A549 (cell line): ENCODE data around the gene RHAG.

Source experiments
- JUNB ChIP-seq: fragments of >200 bp; sonication (Bioruptor Twin); formaldehyde crosslinking; IDR thresholded peaks from 2 replicates; pipeline ENCODE4 v1.6.1; 2016
- RCOR1 ChIP-seq: fragments of 150-350 bp; IDR thresholded peaks from 2 replicates; pipeline ENCODE4 v1.6.1; 2014; ENCODE audit warnings: antibody characterized with exemption, low read length, low read depth
- SREBF2 ChIP-seq: fragments of 450-650 bp; IDR thresholded peaks from 2 replicates; pipeline ENCODE4 v1.6.1; 2014; ENCODE audit warnings: mild to moderate bottlenecking, moderate library complexity
- TF ChIP-seq, protein P1 (sequence below): fragments of >200 bp; sonication (Bioruptor Twin); formaldehyde crosslinking; IDR thresholded peaks from 3 replicates; pipeline ENCODE4 v1.5.1; 2016
- TF ChIP-seq, protein P2 (sequence below): IDR thresholded peaks from 2 replicates; pipeline ENCODE4 v1.6.1; 2012

DNA sequence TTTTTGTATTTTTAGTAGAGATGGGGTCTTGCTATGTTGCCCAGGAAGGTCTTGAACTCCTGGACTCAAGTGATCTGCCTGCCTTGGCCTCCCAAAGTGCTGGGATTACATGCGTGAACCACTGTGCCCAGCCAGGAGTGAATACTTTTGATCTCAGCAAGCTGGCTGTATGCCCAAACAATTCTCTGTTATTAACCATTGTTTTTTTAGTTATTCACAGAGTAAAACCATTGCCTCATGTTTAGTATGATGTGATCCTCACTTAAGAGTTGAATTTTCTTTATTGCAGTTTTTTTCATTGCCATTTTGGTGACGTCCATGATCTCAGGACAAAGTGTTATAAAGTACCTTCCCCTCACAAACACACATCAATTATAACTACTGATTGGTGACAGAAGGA lies 71.4 kb downstream of the RHAG start:
- TF ChIP-seq, protein P1, sequence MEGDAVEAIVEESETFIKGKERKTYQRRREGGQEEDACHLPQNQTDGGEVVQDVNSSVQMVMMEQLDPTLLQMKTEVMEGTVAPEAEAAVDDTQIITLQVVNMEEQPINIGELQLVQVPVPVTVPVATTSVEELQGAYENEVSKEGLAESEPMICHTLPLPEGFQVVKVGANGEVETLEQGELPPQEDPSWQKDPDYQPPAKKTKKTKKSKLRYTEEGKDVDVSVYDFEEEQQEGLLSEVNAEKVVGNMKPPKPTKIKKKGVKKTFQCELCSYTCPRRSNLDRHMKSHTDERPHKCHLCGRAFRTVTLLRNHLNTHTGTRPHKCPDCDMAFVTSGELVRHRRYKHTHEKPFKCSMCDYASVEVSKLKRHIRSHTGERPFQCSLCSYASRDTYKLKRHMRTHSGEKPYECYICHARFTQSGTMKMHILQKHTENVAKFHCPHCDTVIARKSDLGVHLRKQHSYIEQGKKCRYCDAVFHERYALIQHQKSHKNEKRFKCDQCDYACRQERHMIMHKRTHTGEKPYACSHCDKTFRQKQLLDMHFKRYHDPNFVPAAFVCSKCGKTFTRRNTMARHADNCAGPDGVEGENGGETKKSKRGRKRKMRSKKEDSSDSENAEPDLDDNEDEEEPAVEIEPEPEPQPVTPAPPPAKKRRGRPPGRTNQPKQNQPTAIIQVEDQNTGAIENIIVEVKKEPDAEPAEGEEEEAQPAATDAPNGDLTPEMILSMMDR, result no peak
- TF ChIP-seq SREBF2 (no peak), JUNB (no peak), RCOR1 (no peak)
- TF ChIP-seq, protein P2, sequence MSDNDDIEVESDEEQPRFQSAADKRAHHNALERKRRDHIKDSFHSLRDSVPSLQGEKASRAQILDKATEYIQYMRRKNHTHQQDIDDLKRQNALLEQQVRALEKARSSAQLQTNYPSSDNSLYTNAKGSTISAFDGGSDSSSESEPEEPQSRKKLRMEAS, result no peak
